Peyer's patch (tissue), 4 donors: ENCODE measurements around the gene HOXA11. TPM values are rescaled to one million over a fixed set of nuclear protein-coding genes. Genes with fewer than 3 reads are reported as not detected.

Experiments used
- DNase-seq, 3 donors: peaks; one replicate each; pipeline ENCODE4 v3.0.0-alpha.2; 2017 to 2019
- H3K27ac ChIP-seq, 4 donors: fragments of 200-600 bp; sonication (generic); one replicate each; pipeline ENCODE4 v1.5.1; 2016 to 2019
- H3K27me3 ChIP-seq, 2 donors: fragments of 200-600 bp; sonication (generic); one replicate each; pipeline ENCODE4 v1.5.1; 2019
- H3K36me3 ChIP-seq, 3 donors: fragments of 200-600 bp; sonication (generic); one replicate each; pipeline ENCODE4 v1.5.1; 2016 to 2019
- H3K4me1 ChIP-seq, 4 donors: fragments of 200-600 bp; sonication (generic); one replicate each; pipeline ENCODE4 v1.5.1; 2016 to 2019
- H3K4me3 ChIP-seq, 4 donors: fragments of 200-600 bp; sonication (generic); 1 replicate in 3 of 4; 2 replicates in 1 of 4; pipeline ENCODE4 v1.5.1; 2016 to 2019; ENCODE audit warnings: mild to moderate bottlenecking in 1 of 4
- H3K9me3 ChIP-seq, 4 donors: fragments of 200-600 bp; sonication (generic); one replicate each; pipeline ENCODE4 v1.5.1; 2016 to 2019; ENCODE audit warnings: mild to moderate bottlenecking in 1 of 4
- CTCF ChIP-seq, 6 experiments: fragments of 450-650 bp in 4 of 6; fragments of 200-600 bp in 2 of 6; sonication (generic) in 1 of 6; IDR thresholded peaks; one replicate each; pipeline ENCODE4 v1.5.1; 2017 to 2019; ENCODE audit warnings: antibody characterized with exemption in 6 of 6, mild to moderate bottlenecking in 3 of 6, moderate library complexity in 1 of 6
- POLR2A ChIP-seq, 2 donors: fragments of 450-650 bp; IDR thresholded peaks; one replicate each; pipeline ENCODE4 v1.5.1; 2017; ENCODE audit warnings: antibody characterized with exemption in 2 of 2, mild to moderate bottlenecking in 2 of 2, moderate library complexity in 2 of 2
- total RNA-seq, 4 donors: library from RNA; depleted of rRNA; stranded (reverse); fragments of >200 nt; gene quantifications; one replicate each; pipeline ENCODE4 v1.1.0, GENCODE V29; 2016

Gene HOXA11
- total RNA-seq, 4 donors from 2014 or later, result not detected

GRCh38 chr7:27178366-27178765 lies 6.7 kb downstream of the HOXA11 start:
- H3K36me3 ChIP-seq, result no peaks in the 10 kb centered on the region
- DNase-seq, result peak in 2 of 3 donors; percentile 19 to 40
- peak overlapping the region in 2 of 4 donors; percentile 28 to 38 for H3K4me3 ChIP-seq
- H3K27me3 ChIP-seq, result peaks cover 0 to 22% of the 10 kb centered on the region in 2 donors
- TF ChIP-seq POLR2A (IDR thresholded peaks at IDR 0.05) (no peak), CTCF (IDR thresholded peaks at IDR 0.05) (no peak)
- H3K9me3 ChIP-seq, result no peaks in the 10 kb centered on the region
- H3K4me1 ChIP-seq, result peaks cover 0 to 24% (median 6%) of the 10 kb centered on the region in 4 donors
- no peak overlapping the region for H3K27ac ChIP-seq

GRCh38 chr7:27177795-27178320 lies 7.2 kb downstream of the HOXA11 start:
- Histone ChIP-seq H3K9me3 (no peaks in the 10 kb centered on the region), H3K4me3 (peak overlapping the region in 2 of 4 donors; percentile 33 to 38), H3K27ac (peak overlapping the region in 2 of 4 donors; percentile 44 to 88), H3K4me1 (peaks cover 0 to 24% (median 10%) of the 10 kb centered on the region in 4 donors), H3K27me3 (peaks cover 0 to 17% of the 10 kb centered on the region in 2 donors), H3K36me3 (no peaks in the 10 kb centered on the region)
- DNase-seq, result peak in 1 of 3 donors; percentile 23
- TF ChIP-seq POLR2A (IDR thresholded peaks at IDR 0.05) (no peak), CTCF (IDR thresholded peaks at IDR 0.05) (no peak)

GRCh38 chr7:27176962-27177794 lies 7.9 kb downstream of the HOXA11 start:
- H3K27ac ChIP-seq, result peak overlapping the region in 2 of 4 donors; percentile 44 to 88
- DNase-seq, result peak in 2 of 3 donors; percentile 50 to 61
- H3K4me3 ChIP-seq, result peak overlapping the region in 2 of 4 donors; percentile 33 to 38
- no peaks in the 10 kb centered on the region for H3K9me3 ChIP-seq
- H3K27me3 ChIP-seq, result peaks cover 0 to 12% of the 10 kb centered on the region in 2 donors
- peaks cover 0 to 24% (median 11%) of the 10 kb centered on the region in 4 donors for H3K4me1 ChIP-seq
- TF ChIP-seq CTCF (IDR thresholded peaks at IDR 0.05), result no peak
- TF ChIP-seq POLR2A (IDR thresholded peaks at IDR 0.05), result no peak
- no peaks in the 10 kb centered on the region for H3K36me3 ChIP-seq

GRCh38 chr7:27176524-27176845 lies 8.5 kb downstream of the HOXA11 start:
- Histone ChIP-seq H3K9me3 (no peaks in the 10 kb centered on the region), H3K36me3 (no peaks in the 10 kb centered on the region), H3K4me1 (peaks cover 0 to 24% (median 11%) of the 10 kb centered on the region in 4 donors), H3K27me3 (peaks cover 0 to 12% of the 10 kb centered on the region in 2 donors), H3K4me3 (peak overlapping the region in 1 of 4 donors; percentile 34), H3K27ac (peak overlapping the region in 2 of 4 donors; percentile 85 to 88)
- no peak for DNase-seq
- no peak for TF ChIP-seq POLR2A (IDR thresholded peaks at IDR 0.05)
- no peak for TF ChIP-seq CTCF (IDR thresholded peaks at IDR 0.05)

- peaks cover 0 to 12% of the 10 kb centered on the region in 2 donors for H3K27me3 ChIP-seq
- H3K27ac ChIP-seq, result peak overlapping the region in 3 of 4 donors; percentile 38 to 88 (median 85)
- H3K4me1 ChIP-seq, result peaks cover 0 to 24% (median 11%) of the 10 kb centered on the region in 4 donors
- H3K4me3 ChIP-seq, result peak overlapping the region in 2 of 4 donors; percentile 34 to 84
- peak in 2 of 3 donors; percentile 47 to 68 for DNase-seq
- no peaks in the 10 kb centered on the region for H3K36me3 ChIP-seq
- TF ChIP-seq CTCF (IDR thresholded peaks at IDR 0.05) (no peak), POLR2A (IDR thresholded peaks at IDR 0.05) (no peak)
- no peaks in the 10 kb centered on the region for H3K9me3 ChIP-seq
Measured at GRCh38 chr7:27175626-27176523, 9.2 kb downstream of the HOXA11 start.
